ENCODE results near the gene UCN2. TPM values are rescaled to one million over a fixed set of nuclear protein-coding genes. Genes with fewer than 3 reads are reported as not detected.
A peak's percentile ranks its signal among the peaks of the same experiment; 100 is the strongest.

Gene UCN2
- total RNA-seq, 1 donor from 2014 or later = 1.4 TPM

GRCh38 chr3:48565591-48566400 is 2.2 kb upstream of the UCN2 start:
- Mint-ChIP-seq H3K27ac (no peak overlapping the region), H3K9me3 (ENCODE audit: low read depth) (no peaks in the 10 kb centered on the region)
- no peak for DNase-seq (ENCODE audit: low spot score, unreplicated experiment)

GRCh38 chr3:48565186-48565585 is 1.6 kb upstream of the UCN2 start:
- Mint-ChIP-seq H3K27me3 (peaks cover 3% of the 10 kb centered on the region), H3K36me3 (ENCODE audit: insufficient read depth) (no peaks in the 10 kb centered on the region), H3K4me1 (ENCODE audit: low read depth) (peaks cover 6% of the 10 kb centered on the region), H3K4me3 (ENCODE audit: low read depth) (no peak overlapping the region), H3K27ac (no peak overlapping the region), H3K9me3 (ENCODE audit: low read depth) (no peaks in the 10 kb centered on the region)
- no peak for DNase-seq (ENCODE audit: low spot score, unreplicated experiment)
- no peak for TF ChIP-seq CTCF (IDR thresholded peaks at IDR 0.05; ENCODE audit: unreplicated experiment)

More at GRCh38 chr3:48565591-48566400, 2.2 kb upstream of the UCN2 start:
- TF ChIP-seq CTCF (IDR thresholded peaks at IDR 0.05; ENCODE audit: unreplicated experiment) = no peak
- Mint-ChIP-seq H3K27me3 (peaks cover 3% of the 10 kb centered on the region), H3K36me3 (ENCODE audit: insufficient read depth) (no peaks in the 10 kb centered on the region), H3K4me3 (ENCODE audit: low read depth) (no peak overlapping the region), H3K4me1 (ENCODE audit: low read depth) (peaks cover 5% of the 10 kb centered on the region)

DNA sequence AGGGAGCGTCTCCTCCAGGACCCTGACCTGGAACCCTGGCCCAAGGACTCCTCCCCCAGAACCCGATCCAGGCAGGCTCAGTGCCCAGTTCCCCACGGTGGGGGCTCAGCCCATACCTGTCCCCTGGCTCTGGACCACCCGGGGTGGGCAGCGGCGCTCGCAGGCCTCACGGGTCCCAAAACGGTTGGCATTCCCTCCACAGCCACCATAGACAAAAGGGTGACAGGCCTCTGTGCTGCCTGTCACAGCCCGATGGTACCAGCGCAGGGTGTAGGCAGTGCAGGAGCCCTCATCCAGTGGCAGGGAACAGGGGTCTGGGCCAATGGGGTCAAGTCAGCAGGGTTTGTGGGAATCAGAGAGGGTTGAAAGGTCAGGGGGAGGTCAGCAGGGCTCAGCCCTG is 1.1 kb upstream of the UCN2 start:
- Mint-ChIP-seq H3K4me3 (ENCODE audit: low read depth) (no peak overlapping the region), H3K9me3 (ENCODE audit: low read depth) (no peaks in the 10 kb centered on the region), H3K27me3 (peaks cover 3% of the 10 kb centered on the region), H3K36me3 (ENCODE audit: insufficient read depth) (no peaks in the 10 kb centered on the region), H3K4me1 (ENCODE audit: low read depth) (peaks cover 6% of the 10 kb centered on the region), H3K27ac (no peak overlapping the region)
- TF ChIP-seq CTCF (IDR thresholded peaks at IDR 0.05; ENCODE audit: unreplicated experiment) = no peak
- no peak for DNase-seq (ENCODE audit: low spot score, unreplicated experiment)

- DNase-seq (ENCODE audit: low spot score, unreplicated experiment) = no peak
- Mint-ChIP-seq H3K4me3 (ENCODE audit: low read depth) (no peak overlapping the region), H3K27me3 (peaks cover 3% of the 10 kb centered on the region), H3K27ac (peak overlapping the region; percentile 39), H3K36me3 (ENCODE audit: insufficient read depth) (no peaks in the 10 kb centered on the region), H3K4me1 (ENCODE audit: low read depth) (peaks cover 6% of the 10 kb centered on the region), H3K9me3 (ENCODE audit: low read depth) (no peaks in the 10 kb centered on the region)
- no peak for TF ChIP-seq CTCF (IDR thresholded peaks at IDR 0.05; ENCODE audit: unreplicated experiment)
These were observed 441 bp upstream of the UCN2 start for GRCh38 chr3:48564022-48564421.

- peaks cover 3% of the 10 kb centered on the region for H3K27me3 Mint-ChIP-seq
- no peaks in the 10 kb centered on the region for H3K36me3 Mint-ChIP-seq (ENCODE audit: insufficient read depth)
- H3K4me1 Mint-ChIP-seq (ENCODE audit: low read depth) = peaks cover 11% of the 10 kb centered on the region
- H3K9me3 Mint-ChIP-seq (ENCODE audit: low read depth) = no peaks in the 10 kb centered on the region
- no peak overlapping the region for H3K27ac Mint-ChIP-seq
- no peak overlapping the region for H3K4me3 Mint-ChIP-seq (ENCODE audit: low read depth)
- DNase-seq (ENCODE audit: low spot score, unreplicated experiment) = no peak
- no peak for TF ChIP-seq CTCF (IDR thresholded peaks at IDR 0.05; ENCODE audit: unreplicated experiment)
These were observed 1.1 kb downstream of the UCN2 start for GRCh38 chr3:48562367-48563095.
